SIG-M5 treated with dmso at 0.1 percent for 504 hours (cell line): ENCODE measurements around the gene ZNF605.
"Not testable (repeated sequence)": the region's sequence is repeated elsewhere in the genome, so short reads cannot be mapped to it uniquely, and the experiment has no call there.

Experiments used
- DNase-seq: peaks from one replicate; lab custom pipeline; 2025; ENCODE audit not compliant: unreplicated experiment; lab: John Stamatoyannopoulos, UW

ZNF605 gene

GRCh38 chr12:132908145-132909029 lies 47.7 kb downstream of the ZNF605 start:
- DNase-seq = peak; percentile 70

- DNase-seq = not testable (repeated sequence)
Observed at GRCh38 chr12:132907789-132908144, 48.3 kb downstream of the ZNF605 start.

GRCh38 chr12:132907216-132907615 lies 48.9 kb downstream of the ZNF605 start:
- no peak for DNase-seq

GRCh38 chr12:132904718-132905328 lies 51.3 kb downstream of the ZNF605 start:
- DNase-seq = no peak

GRCh38 chr12:132899033-132899432 lies 57.1 kb downstream of the ZNF605 start:
- no peak for DNase-seq

GRCh38 chr12:132888852-132889251 lies 67.3 kb downstream of the ZNF605 start:
- DNase-seq = no peak

- peak; percentile 91 for DNase-seq
Observed at GRCh38 chr12:132887513-132888351, 68.4 kb downstream of the ZNF605 start, which contains the start of gene CHFR. Gene CHFR (minus strand): TSS chr12:132887605. CDS start chr12:132887328, 277 bp downstream.

GRCh38 chr12:132886529-132887477 lies 69.3 kb downstream of the ZNF605 start:
- no peak for DNase-seq

GRCh38 chr12:132881818-132882217 lies 74.3 kb downstream of the ZNF605 start:
- DNase-seq = no peak

GRCh38 chr12:132874620-132875019 lies 81.5 kb downstream of the ZNF605 start:
- DNase-seq = not testable (repeated sequence)

GRCh38 chr12:132874175-132874574 lies 81.9 kb downstream of the ZNF605 start:
- no peak for DNase-seq

GRCh38 chr12:132873724-132874123 lies 82.4 kb downstream of the ZNF605 start:
- DNase-seq = no peak

GRCh38 chr12:132872975-132873421 lies 83.1 kb downstream of the ZNF605 start:
- DNase-seq = no peak

- DNase-seq = no peak
Observed at GRCh38 chr12:132872073-132872855, 83.8 kb downstream of the ZNF605 start.

- DNase-seq = no peak
Observed at GRCh38 chr12:132869551-132869950, 86.6 kb downstream of the ZNF605 start.
